Neural progenitor cell (in vitro differentiated cells): ENCODE data around the gene AGO3. TPM values are rescaled to one million over a fixed set of nuclear protein-coding genes. Genes with fewer than 3 reads are reported as not detected.

Experiments
- DNase-seq: peaks from one replicate; pipeline ENCODE4 v3.0.0-alpha.2; 2016; ENCODE audit warnings: low spot score
- H2AFZ ChIP-seq: fragments of 200-600 bp; sonication (generic); replicated peaks from 2 replicates; pipeline ENCODE4 v1.6.1; 2016; ENCODE audit warnings: antibody characterized with exemption
- H3F3A ChIP-seq: fragments of 200-600 bp; sonication (generic); 2 replicates; pipeline ENCODE4 v1.6.1; 2016; ENCODE audit warnings: antibody characterized with exemption, low read depth
- H3K27ac ChIP-seq: fragments of 200-600 bp; sonication (generic); 2 replicates; pipeline ENCODE4 v1.5.1; 2016; ENCODE audit warnings: mild to moderate bottlenecking
- H3K27me3 ChIP-seq: fragments of 200-600 bp; sonication (generic); 2 replicates; pipeline ENCODE4 v1.6.1; 2016; ENCODE audit warnings: mild to moderate bottlenecking, moderate library complexity
- H3K36me3 ChIP-seq: fragments of 200-600 bp; sonication (generic); 2 replicates; pipeline ENCODE4 v1.5.1; 2016
- H3K4me1 ChIP-seq: fragments of 200-600 bp; sonication (generic); 2 replicates; pipeline ENCODE4 v1.6.1; 2016; ENCODE audit warnings: mixed run types
- H3K4me2 ChIP-seq: fragments of 200-600 bp; sonication (generic); 2 replicates; pipeline ENCODE4 v1.6.1; 2016
- H3K4me3 ChIP-seq: fragments of 200-600 bp; sonication (generic); 2 replicates; pipeline ENCODE4 v1.5.1; 2016
- H3K79me2 ChIP-seq: fragments of 200-600 bp; sonication (generic); 2 replicates; pipeline ENCODE4 v1.6.1; 2016; ENCODE audit warnings: low read depth
- H3K9ac ChIP-seq: fragments of 200-600 bp; sonication (generic); 2 replicates; pipeline ENCODE4 v1.6.1; 2016
- H3K9me3 ChIP-seq: fragments of 200-600 bp; sonication (generic); 2 replicates; pipeline ENCODE4 v1.5.1; 2016; ENCODE audit warnings: low read depth
- H4K20me1 ChIP-seq: fragments of 200-600 bp; sonication (generic); 2 replicates; pipeline ENCODE4 v1.6.1; 2016; ENCODE audit warnings: low read depth
- H3K27ac Mint-ChIP-seq: 3 replicates; pipeline ENCODE4 v1.8.0; 2021; ENCODE audit warnings: mixed read lengths
- H3K27me3 Mint-ChIP-seq: 2 replicates; pipeline ENCODE4 v1.8.0; 2022; ENCODE audit warnings: low read depth, mild to moderate bottlenecking, inconsistent platforms, moderate library complexity, mixed read lengths; ENCODE audit not compliant: insufficient read depth
- H3K36me3 Mint-ChIP-seq: 3 replicates; pipeline ENCODE4 v1.8.0; 2021; ENCODE audit warnings: mixed read lengths
- H3K4me1 Mint-ChIP-seq: 3 replicates; pipeline ENCODE4 v1.8.0; 2021; ENCODE audit warnings: mixed read lengths
- H3K4me3 Mint-ChIP-seq: 3 replicates; pipeline ENCODE4 v1.8.0; 2021; ENCODE audit warnings: mild to moderate bottlenecking, moderate library complexity, mixed read lengths
- H3K9me3 Mint-ChIP-seq: 3 replicates; pipeline ENCODE4 v1.8.0; 2020; ENCODE audit warnings: mixed read lengths
- EZH2 ChIP-seq: fragments of 200-600 bp; sonication (generic); IDR thresholded peaks from 2 replicates; pipeline ENCODE4 v1.6.1; 2017; ENCODE audit warnings: antibody characterized with exemption, mild to moderate bottlenecking, moderate library complexity
- EZH2phosphoT487 ChIP-seq: fragments of 200-600 bp; sonication (generic); IDR thresholded peaks from 2 replicates; pipeline ENCODE4 v1.6.1; 2017; ENCODE audit warnings: antibody characterized with exemption
- total RNA-seq: library from RNA; depleted of rRNA; stranded (reverse); fragments of >200 nt; gene quantifications from 2 replicates; pipeline ENCODE4 v1.2.3, GENCODE V29; 2015; ENCODE audit warnings: low replicate concordance
- TF ChIP-seq, protein P1 (sequence below): fragments of 200-600 bp; sonication (generic); IDR thresholded peaks from 2 replicates; pipeline ENCODE4 v1.5.1; 2017; ENCODE audit warnings: antibody characterized with exemption, mild to moderate bottlenecking

Gene AGO3
- total RNA-seq, 1 donor from 2014 or later = 45.2 TPM

DNA sequence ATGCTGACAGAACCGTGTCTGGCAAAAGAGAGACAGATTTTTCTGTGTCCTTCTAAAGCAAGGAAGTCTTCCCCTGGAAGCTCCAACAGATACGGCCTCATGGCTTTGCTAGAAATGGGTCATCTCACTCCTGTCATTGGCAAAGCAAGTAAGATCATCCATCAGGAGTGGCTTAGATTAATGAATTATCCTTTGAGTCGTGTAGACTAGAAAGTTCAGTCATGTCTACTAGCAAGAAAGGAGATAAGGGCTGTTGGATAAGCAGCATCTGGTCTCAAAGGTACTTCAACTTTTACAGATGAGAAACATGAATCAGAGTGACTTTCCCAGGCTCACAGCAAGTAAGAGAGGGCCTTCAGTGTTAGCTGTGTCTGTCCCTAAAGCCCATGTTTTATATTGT is 3.4 kb upstream of the AGO3 start:
- Mint-ChIP-seq H3K4me1 (peaks cover 17% of the 10 kb centered on the region), H3K4me3 (no peak overlapping the region), H3K9me3 (no peaks in the 10 kb centered on the region), H3K36me3 (no peaks in the 10 kb centered on the region), H3K27ac (no peak overlapping the region), H3K27me3 (no peaks in the 10 kb centered on the region)
- no peak for DNase-seq
- Histone ChIP-seq H3K9me3 (no peaks in the 10 kb centered on the region), H3K4me2 (no peak overlapping the region), H4K20me1 (peaks cover 7% of the 10 kb centered on the region), H3K9ac (no peak overlapping the region), H3K4me3 (no peak overlapping the region), H3K4me1 (peaks cover 14% of the 10 kb centered on the region), H3K27me3 (no peaks in the 10 kb centered on the region), H3F3A (peaks cover 34% of the 10 kb centered on the region), H3K36me3 (no peaks in the 10 kb centered on the region), H3K79me2 (peaks cover 13% of the 10 kb centered on the region), H2AFZ (no peak overlapping the region), H3K27ac (no peak overlapping the region)
- no peak for TF ChIP-seq EZH2phosphoT487
- TF ChIP-seq EZH2 = no peak
- TF ChIP-seq, protein P1, sequence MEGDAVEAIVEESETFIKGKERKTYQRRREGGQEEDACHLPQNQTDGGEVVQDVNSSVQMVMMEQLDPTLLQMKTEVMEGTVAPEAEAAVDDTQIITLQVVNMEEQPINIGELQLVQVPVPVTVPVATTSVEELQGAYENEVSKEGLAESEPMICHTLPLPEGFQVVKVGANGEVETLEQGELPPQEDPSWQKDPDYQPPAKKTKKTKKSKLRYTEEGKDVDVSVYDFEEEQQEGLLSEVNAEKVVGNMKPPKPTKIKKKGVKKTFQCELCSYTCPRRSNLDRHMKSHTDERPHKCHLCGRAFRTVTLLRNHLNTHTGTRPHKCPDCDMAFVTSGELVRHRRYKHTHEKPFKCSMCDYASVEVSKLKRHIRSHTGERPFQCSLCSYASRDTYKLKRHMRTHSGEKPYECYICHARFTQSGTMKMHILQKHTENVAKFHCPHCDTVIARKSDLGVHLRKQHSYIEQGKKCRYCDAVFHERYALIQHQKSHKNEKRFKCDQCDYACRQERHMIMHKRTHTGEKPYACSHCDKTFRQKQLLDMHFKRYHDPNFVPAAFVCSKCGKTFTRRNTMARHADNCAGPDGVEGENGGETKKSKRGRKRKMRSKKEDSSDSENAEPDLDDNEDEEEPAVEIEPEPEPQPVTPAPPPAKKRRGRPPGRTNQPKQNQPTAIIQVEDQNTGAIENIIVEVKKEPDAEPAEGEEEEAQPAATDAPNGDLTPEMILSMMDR = no peak

DNA sequence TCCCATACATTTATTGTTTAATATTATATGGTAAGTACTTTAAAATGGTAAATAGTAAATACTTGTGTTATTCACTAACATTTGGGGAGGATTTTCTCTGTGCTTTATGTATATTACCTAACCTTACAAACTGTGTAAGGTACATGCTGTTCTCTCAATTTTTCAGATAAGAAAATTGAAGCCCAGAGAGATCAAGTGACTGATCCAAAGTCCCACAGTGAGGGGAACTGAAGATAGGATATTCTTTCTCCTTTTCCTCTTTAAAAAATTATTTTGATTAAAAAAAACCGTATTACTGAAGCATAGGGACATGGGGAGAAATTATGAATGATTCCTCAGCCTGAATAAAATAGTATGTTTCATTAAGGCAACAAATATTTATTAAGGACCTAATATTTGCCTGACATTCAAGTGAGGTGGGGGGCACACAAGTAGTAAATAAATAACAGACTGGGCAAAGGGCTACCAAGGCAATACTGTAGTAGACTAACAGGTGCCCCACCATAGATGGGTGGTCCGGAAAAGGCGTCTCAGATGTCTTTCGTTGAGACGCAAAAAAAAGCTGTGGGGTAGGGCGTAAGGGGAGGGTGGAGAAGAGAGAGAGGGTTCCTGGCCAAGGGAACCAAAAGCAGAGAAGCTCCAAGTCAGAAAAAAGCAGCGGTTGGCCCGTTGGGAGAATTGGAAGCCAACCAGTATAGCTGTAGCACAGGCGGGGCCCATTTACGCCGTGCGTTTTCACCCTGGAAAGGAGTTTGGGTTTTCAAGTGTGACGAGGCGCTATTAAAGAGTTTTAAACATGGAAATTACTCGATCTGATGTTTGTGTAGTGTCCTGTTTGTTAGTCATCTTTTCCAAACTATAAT is 944 bp upstream of the AGO3 start:
- peak overlapping the region; percentile 92 for H3K27ac ChIP-seq
- H3K9me3 Mint-ChIP-seq = no peaks in the 10 kb centered on the region
- H3K36me3 Mint-ChIP-seq = no peaks in the 10 kb centered on the region
- H3K27me3 Mint-ChIP-seq = no peaks in the 10 kb centered on the region
- peak overlapping the region; percentile 89 for H3K27ac Mint-ChIP-seq
- DNase-seq = peak; percentile 72
- peak overlapping the region; percentile 44 for H3K9ac ChIP-seq
- peaks cover 32% of the 10 kb centered on the region for H3K4me1 Mint-ChIP-seq
- TF ChIP-seq EZH2 (no peak), EZH2phosphoT487 (no peak)
- TF ChIP-seq, protein P1 = no peak
- peaks cover 21% of the 10 kb centered on the region for H3K4me1 ChIP-seq
- H3K4me2 ChIP-seq = peak overlapping the region; percentile 79
- H4K20me1 ChIP-seq = peaks cover 17% of the 10 kb centered on the region
- no peaks in the 10 kb centered on the region for H3K27me3 ChIP-seq
- no peaks in the 10 kb centered on the region for H3K36me3 ChIP-seq
- peaks cover 38% of the 10 kb centered on the region for H3K79me2 ChIP-seq
- H2AFZ ChIP-seq = peak overlapping the region; percentile 88
- peak overlapping the region; percentile 94 for H3K4me3 ChIP-seq
- H3K9me3 ChIP-seq = no peaks in the 10 kb centered on the region
- peak overlapping the region; percentile 94 for H3K4me3 Mint-ChIP-seq
- H3F3A ChIP-seq = peaks cover 34% of the 10 kb centered on the region

DNA sequence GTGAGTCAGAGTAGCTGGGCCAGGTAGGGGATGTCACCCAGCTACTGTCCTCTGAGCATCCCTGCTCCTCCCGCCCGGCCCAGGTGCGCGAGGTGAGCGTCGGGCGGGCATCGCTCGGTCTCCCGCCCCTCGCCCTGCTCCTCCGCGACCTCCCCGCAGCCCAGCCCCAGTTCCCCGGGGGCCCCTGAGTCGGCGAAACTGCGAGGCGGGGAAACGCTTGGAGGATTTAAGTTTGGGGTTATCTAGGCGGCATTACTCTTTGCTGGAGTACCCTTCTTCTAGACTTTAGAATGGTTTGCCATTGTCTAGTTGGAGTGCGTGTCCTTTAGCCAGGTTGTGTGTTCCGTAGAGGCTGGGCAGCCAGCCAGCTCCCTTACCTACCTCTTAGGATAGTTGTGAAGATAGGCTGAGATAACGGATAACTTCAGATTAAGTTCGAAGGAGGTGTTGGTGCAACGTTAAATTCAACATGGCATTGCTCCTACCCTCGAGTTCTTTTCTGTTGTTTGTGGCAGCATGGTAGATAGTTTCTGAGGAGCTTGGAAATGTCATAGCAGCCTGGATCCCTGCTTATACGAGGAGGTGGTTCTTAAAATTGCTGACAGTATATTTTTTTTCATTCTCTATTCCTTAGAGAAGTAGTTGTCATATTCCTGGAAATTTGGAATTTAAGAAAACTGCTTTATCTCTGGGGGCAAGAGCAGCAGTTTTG is 697 bp downstream of the AGO3 start:
- H3K9ac ChIP-seq = peak overlapping the region; percentile 59
- peak overlapping the region; percentile 88 for H2AFZ ChIP-seq
- H3K27me3 ChIP-seq = no peaks in the 10 kb centered on the region
- peaks cover 34% of the 10 kb centered on the region for H3F3A ChIP-seq
- peak overlapping the region; percentile 94 for H3K4me3 ChIP-seq
- H3K4me1 Mint-ChIP-seq = peaks cover 43% of the 10 kb centered on the region
- TF ChIP-seq, protein P1 = no peak
- no peak for TF ChIP-seq EZH2
- TF ChIP-seq EZH2phosphoT487 = no peak
- H3K36me3 ChIP-seq = no peaks in the 10 kb centered on the region
- H3K9me3 ChIP-seq = no peaks in the 10 kb centered on the region
- peak overlapping the region; percentile 79 for H3K4me2 ChIP-seq
- peak overlapping the region; percentile 85 for H3K27ac Mint-ChIP-seq
- H3K4me1 ChIP-seq = peaks cover 21% of the 10 kb centered on the region
- H4K20me1 ChIP-seq = peaks cover 23% of the 10 kb centered on the region
- H3K9me3 Mint-ChIP-seq = no peaks in the 10 kb centered on the region
- peak overlapping the region; percentile 96 for H3K4me3 Mint-ChIP-seq
- H3K27me3 Mint-ChIP-seq = no peaks in the 10 kb centered on the region
- H3K27ac ChIP-seq = peak overlapping the region; percentile 92
- no peaks in the 10 kb centered on the region for H3K36me3 Mint-ChIP-seq
- DNase-seq = peak; percentile 64
- peaks cover 54% of the 10 kb centered on the region for H3K79me2 ChIP-seq
